NCI-H128 (cell line): ENCODE data around the gene BTG2.
"Not testable (repeated sequence)": the region's sequence is repeated elsewhere in the genome, so short reads cannot be mapped to it uniquely, and the experiment has no call there.

Experiments used
- DNase-seq: peaks from one replicate; lab custom pipeline; 2025; ENCODE audit not compliant: unreplicated experiment; lab: John Stamatoyannopoulos, UW

BTG2 gene

DNA sequence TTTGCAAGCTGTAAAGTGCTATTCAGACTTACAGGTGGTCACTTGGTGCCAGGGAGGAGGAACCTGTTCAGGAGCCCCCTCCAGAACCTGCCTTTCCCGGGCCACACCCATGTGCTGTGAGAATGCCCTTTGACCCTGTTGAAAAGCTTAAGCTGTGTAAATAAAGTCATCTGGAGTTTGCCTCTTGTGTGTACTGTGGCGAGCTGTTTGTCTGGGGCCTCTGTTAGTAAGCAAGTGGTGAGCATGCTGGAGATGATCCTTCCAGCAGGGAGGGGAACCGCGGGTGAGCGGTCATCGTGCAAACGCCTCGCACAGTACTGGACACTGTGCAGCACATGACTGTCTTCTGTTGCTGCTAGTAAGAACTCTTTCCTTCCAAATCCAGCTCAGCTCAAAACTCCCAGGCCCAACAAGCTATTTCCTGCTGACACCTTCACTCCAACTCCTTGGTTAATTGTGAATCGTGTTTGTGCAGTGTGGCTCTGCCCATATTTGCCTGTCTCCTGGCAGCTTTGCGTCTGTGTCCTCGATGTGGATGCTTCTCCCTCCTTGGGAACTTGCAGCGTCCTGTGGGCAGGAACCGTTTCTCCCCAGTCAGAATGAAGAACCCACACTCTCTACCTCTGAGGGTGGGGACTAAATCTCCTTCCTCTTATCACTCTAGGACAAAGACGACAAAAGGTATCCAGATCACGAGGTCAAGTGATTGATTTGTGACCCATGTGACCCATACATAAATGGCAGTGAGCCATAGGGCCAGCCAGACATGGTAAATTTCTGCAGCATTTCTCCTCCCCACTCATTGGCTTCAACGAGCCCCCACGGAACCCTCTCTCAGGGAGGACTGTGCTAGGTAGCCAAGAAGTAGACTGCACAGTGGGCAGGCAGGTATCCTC lies 13.9 kb upstream of the BTG2 start:
- no peak for DNase-seq

DNA sequence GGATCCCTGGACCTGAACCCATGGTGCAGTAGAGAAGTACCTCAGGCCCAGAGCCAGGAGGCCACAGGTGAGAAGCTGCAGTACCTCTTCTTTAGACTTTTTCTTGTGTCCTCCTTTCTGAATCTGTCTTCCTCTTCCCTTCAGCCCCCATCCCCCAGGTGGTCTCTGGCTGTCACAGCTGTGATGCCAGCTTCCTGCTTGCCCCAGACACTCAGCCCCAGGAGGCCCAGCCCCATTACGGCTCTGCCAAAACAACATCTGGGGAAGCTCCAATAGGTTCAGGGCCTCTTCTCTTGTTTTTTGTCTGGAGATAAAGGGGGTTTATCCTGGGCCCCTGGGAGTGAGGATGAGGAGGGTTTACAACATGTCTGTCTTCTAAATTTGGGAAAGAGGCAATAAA lies 9.5 kb upstream of the BTG2 start:
- no peak for DNase-seq

DNA sequence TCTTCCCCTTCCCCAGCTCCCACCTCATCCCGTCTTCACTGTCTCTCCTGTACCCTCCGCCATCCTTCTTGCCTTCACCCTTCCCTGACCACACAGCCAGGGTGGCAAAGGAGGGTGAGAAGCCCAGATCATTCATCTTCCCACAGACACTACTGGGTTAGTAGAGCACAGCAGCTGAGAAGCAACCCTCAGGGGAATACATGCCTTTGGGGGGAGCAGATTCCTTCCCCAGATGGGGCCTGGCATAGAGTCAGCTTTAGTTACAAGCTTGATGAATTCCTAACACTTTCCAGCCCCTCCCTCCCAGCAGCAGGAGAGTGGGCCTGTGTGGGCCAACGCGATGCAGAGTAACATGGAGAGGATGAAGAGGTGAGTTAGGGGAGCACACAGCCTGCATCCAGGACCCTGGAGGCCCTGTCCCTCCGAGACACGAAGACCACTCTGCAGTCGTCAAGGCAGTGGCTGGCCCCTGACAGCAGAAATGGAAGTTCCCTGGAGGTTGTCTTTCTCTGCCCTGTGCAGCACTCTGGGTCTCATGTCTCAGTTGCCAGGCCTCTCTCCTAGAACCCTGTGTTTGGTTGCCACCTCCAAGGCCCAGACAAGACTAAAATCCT lies 8.8 kb upstream of the BTG2 start:
- DNase-seq: no peak

DNA sequence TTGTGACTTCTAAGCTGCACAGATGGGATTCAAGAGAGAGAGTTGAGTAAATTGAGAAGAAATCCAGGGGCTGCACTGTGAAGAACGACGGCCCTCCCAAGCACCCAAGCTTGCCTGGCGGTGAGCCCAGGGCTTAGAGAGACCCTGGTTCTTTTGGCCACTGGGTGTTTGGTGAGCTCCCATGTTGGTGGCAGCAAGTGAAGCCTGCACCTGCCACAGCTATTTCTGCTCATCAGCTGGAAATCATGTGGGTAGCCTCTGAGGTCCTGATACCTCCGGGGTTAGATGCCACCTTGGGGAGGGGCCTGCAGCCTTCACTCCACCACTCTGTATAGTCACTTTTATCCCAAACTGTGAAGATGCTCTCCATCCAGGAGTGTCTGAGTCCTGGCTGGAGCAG lies 6.2 kb upstream of the BTG2 start:
- no peak for DNase-seq

GRCh38 chr1:203299719-203300429 lies 5.4 kb upstream of the BTG2 start:
- not testable (repeated sequence) for DNase-seq

GRCh38 chr1:203300441-203301330 lies 4.6 kb upstream of the BTG2 start:
- no peak for DNase-seq

DNA sequence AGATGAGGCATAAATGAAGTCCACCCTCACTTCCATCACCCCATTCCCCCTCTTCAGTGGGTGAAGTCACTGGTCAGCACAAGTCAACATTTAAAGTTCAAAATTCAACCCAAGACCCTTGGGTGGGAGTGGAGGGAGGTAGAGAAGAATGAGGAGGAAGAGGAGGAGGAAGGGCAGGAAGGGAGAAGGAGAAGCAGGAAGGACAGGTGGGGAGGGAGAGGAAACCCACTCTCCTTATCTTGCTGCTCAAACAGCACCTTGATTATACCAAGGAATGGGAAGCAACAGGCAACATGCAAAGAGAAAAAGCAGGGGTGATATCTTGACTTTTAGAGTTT lies 4.0 kb upstream of the BTG2 start:
- no peak for DNase-seq

DNA sequence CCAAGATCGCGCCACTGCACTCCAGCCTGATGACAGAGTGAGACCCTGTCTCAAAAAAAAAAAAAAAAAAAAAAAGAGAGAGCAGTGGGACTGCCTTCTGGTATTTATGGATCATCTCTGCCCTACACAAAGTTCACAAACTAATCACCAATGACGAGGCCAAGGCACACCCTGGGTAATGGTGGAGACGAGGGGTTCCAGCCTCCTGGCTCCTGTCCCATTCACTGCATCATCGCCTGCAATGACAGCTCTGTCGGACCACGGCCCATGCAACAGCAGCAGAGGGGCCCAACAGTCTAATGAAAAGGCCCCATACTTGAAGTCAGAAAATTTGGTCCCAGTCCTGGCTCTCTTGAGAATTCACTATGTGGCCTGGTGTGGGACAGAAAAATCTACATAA lies 2.9 kb upstream of the BTG2 start:
- DNase-seq: no peak

DNA sequence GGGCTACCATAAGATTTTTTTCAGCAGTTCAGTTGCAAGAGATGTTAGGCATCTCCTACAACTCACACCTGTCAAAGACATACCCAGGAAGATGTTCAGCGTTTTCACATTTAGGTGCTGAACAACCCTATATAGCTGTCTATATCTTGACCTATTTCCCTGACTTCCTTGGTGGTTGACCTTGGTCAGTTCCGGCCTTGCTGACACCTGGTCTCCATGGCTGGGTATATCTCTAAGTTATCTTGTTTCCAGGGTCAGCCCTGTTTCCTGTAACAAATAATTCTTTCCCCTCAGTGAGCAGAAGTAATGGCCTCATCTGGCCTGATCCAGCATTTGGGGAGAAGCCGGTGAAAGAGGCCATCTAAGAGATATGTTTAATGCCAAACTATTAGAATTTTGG lies 2.4 kb upstream of the BTG2 start:
- no peak for DNase-seq

DNA sequence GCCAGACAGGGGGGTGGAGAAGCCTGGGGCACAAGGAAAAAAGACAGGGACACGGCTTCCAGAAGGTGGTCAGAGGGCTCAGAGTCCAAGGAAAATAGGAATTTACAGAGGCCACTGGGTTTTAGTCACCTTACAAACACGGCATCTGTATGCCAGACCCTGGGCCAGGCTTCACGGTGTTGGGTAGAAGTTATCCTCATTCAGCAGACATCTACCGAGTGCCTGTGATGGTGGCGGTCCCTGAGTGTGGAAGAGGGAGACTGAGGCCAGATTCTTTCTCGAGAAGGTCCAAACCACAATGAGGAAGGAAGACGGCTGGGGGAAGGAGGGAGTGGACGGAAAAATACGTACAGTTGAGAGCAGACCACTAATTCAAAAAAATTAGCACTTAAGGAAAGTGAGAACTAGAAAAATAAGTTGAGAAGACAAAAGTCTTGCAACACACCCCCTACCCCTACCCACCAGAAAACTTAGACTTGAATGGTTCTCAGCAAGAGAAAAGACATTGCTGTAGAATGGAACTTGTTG lies 864 bp upstream of the BTG2 start:
- no peak for DNase-seq

- no peak for DNase-seq
Measured at GRCh38 chr1:203305809-203306088, 430 bp downstream of the BTG2 start.

DNA sequence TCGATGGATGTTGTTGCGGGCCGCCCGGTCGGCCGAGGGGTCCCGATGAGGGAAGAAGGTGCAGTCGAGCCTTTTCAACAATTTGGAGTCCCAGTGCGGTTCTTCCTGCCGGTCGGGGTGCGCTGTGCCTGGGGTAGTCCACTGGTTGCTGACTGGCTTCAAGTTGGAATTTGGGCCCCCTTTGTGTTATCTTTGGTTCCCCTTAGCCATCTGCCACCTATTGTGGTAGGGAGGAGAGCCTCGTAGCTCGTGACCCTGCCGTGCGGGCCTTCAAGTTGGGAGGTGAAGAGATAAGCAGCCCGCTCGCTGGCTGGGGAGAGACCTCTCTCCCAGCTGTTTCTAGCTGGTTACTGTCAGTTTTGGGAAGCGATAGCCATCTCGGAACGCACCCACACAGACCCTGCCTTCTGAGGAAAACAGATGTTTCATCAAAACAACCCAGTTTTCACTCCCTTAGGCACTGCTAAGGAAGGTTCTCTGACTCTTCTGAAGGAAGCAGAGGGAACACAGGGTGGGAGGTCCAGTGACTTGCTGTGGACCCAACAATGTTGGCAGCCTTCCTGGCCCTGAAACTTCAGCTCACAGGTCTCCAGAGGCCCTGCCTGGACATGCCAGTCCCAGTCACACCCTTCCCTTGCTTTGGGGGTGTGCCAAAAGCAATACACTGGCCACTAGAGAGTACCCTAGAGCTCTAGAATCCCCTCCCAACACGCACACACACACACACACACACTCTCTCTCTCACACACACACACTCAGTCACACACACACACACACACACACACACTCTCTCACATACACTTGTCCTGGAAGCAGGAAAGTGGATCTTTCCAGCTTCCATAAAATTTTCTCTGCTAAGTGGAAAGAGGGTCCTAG lies 1.0 kb downstream of the BTG2 start:
- DNase-seq: peak; percentile 58

GRCh38 chr1:203306965-203307541 lies 1.7 kb downstream of the BTG2 start:
- DNase-seq: no peak

DNA sequence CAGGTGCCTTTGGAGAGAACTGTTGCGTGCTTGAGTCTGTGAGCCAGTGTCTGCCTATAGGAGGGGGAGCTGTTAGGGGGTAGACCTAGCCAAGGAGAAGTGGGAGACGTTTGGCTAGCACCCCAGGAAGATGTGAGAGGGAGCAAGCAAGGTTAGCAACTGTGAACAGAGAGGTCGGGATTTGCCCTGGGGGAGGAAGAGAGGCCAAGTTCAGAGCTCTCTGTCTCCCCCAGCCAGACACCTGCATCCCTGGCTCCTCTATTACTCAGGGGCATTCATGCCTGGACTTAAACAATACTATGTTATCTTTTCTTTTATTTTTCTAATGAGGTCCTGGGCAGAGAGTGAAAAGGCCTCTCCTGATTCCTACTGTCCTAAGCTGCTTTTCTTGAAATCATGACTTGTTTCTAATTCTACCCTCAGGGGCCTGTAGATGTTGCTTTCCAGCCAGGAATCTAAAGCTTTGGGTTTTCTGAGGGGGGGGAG lies 2.4 kb downstream of the BTG2 start:
- DNase-seq: no peak

DNA sequence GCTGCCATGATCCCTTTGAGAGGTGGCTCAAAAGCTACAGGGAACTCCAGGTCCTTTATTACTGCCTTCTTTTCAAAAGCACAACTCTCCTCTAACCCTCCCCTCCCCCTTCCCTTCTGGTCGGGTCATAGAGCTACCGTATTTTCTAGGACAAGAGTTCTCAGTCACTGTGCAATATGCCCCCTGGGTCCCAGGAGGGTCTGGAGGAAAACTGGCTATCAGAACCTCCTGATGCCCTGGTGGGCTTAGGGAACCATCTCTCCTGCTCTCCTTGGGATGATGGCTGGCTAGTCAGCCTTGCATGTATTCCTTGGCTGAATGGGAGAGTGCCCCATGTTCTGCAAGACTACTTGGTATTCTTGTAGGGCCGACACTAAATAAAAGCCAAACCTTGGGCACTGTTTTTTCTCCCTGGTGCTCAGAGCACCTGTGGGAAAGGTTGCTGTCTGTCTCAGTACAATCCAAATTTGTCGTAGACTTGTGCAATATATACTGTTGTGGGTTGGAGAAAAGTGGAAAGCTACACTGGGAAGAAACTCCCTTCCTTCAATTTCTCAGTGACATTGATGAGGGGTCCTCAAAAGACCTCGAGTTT lies 3.1 kb downstream of the BTG2 start:
- no peak for DNase-seq

DNA sequence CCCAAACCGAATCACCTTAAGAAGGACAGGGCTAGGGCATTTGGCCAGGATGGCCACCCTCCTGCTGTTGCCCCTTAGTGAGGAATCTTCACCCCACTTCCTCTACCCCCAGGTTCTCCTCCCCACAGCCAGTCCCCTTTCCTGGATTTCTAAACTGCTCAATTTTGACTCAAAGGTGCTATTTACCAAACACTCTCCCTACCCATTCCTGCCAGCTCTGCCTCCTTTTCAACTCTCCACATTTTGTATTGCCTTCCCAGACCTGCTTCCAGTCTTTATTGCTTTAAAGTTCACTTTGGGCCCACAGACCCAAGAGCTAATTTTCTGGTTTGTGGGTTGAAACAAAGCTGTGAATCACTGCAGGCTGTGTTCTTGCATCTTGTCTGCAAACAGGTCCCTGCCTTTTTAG lies 3.6 kb downstream of the BTG2 start:
- DNase-seq: no peak

DNA sequence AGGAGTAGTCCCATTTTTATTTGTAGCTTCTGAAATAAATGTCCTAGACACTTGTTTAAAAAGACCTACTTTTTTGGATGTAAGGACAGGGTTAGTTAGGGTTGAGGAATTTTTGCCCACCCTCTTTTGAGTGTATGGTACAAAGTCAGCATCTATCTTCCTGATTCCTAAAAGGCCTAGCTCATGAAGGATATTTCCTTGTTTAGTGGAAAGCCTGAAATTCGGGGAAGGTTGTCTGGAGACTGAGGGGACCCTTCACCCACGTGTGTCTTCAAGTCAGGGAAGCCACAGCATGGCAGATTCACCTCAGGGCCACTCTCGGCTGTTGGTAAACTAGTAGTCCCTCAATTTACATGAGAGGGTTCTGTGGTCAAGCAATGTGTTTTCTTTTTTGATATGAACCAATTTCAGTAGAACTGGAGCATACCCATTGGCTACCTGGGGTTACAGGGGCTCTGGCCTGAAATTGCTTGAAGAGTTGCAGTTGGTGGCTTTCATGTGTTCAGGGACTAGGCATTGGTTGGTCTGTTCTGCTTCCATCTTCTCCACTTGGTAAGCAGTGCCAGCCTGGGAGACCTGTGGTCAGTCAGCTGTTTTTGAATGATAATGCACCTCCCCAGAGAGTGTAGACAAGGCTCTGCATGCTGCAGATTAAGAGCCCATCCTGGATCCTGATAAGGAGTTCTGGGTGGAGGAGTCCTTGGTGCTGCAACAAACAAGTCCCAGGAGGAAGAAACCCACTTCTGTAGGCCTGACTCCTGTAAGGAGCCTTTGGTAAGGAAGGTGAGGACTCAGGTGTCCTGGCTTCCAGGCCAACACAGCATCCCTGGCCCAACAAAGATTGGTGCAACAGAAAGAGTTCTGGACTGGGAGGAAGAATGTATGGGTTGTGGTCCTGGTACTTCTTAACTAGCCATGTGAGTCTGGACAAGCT lies 6.3 kb downstream of the BTG2 start:
- DNase-seq: no peak
